ENCODE results near the gene TAF1C. TPM values are rescaled to one million over a fixed set of nuclear protein-coding genes. Genes with fewer than 3 reads are reported as not detected.
A peak's percentile ranks its signal among the peaks of the same experiment; 100 is the strongest.

The TAF1C gene
- total RNA-seq, 2 experiments from 2014 or later: 44.4 to 45.7 TPM

- POLR2A ChIA-PET: no interaction called here
- H3K4me1 Mint-ChIP-seq: peaks cover 16% of the 10 kb centered on the region
- intact Hi-C loops (cut with DNase I, micrococcal nuclease): no loop called here
- H3K9me3 Mint-ChIP-seq (ENCODE audit: low read depth): no peaks in the 10 kb centered on the region
- H3K36me3 Mint-ChIP-seq (ENCODE audit: low read depth): no peaks in the 10 kb centered on the region
- peak; percentile 69 for DNase-seq
- H3K27me3 Mint-ChIP-seq: no peaks in the 10 kb centered on the region
- CTCF ChIA-PET: interaction anchor here (0.6 to 1.7 kb wide), 2 partner anchors 7 to 1052 kb away, joined by 3 to 7 read pairs; no protein-coding TSS in a partner anchor
- peak; percentile 72 for ATAC-seq
- peak overlapping the region; percentile 78 for H3K27ac Mint-ChIP-seq
- H3K4me3 Mint-ChIP-seq: peak overlapping the region; percentile 53
Measured at GRCh38 chr16:84194470-84195200, 7.8 kb upstream of the TAF1C start.

DNA sequence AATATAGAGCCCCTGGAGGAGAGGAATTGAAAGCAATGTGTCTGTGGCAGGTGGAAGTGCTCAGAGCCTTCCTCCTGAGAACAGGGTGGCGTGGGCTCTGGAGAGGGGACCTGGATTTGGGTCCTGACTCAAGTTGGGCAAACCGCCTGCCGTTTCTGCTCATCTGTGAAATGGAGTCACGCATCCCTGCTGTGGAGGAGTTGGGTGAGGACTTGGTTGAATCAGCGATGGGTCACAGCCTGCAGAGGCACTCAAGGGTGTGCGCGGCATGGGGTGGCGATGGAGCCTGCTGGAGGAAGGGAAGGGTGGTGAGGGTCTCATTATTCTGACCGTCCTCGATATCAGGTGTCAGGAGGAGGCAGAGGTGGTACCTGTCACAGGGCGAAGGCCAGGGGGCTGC is 7.2 kb upstream of the TAF1C start:
- ATAC-seq (peak; percentile 50), DNase-seq (peak; percentile 46)
- Mint-ChIP-seq H3K27ac (peak overlapping the region; percentile 78), H3K4me3 (peak overlapping the region; percentile 53), H3K36me3 (ENCODE audit: low read depth) (no peaks in the 10 kb centered on the region), H3K4me1 (peaks cover 16% of the 10 kb centered on the region), H3K9me3 (ENCODE audit: low read depth) (no peaks in the 10 kb centered on the region), H3K27me3 (no peaks in the 10 kb centered on the region)
- ChIA-PET CTCF (interaction anchor here (0.6 kb wide), 1 partner anchor 1052 kb away, joined by 3 read pairs; no protein-coding TSS in a partner anchor), POLR2A (no interaction called here)
- intact Hi-C loops (cut with DNase I, micrococcal nuclease): no loop called here

GRCh38 chr16:84193480-84193879 is 6.6 kb upstream of the TAF1C start:
- no peaks in the 10 kb centered on the region for H3K27me3 Mint-ChIP-seq
- no peaks in the 10 kb centered on the region for H3K36me3 Mint-ChIP-seq (ENCODE audit: low read depth)
- ChIA-PET CTCF (interaction anchor here (1.1 to 1.5 kb wide), 2 partner anchors 105 to 313 kb away, joined by 3 to 4 read pairs; no protein-coding TSS in a partner anchor), POLR2A (no interaction called here)
- peaks cover 16% of the 10 kb centered on the region for H3K4me1 Mint-ChIP-seq
- peak overlapping the region; percentile 78 for H3K27ac Mint-ChIP-seq
- intact Hi-C loops (cut with DNase I, micrococcal nuclease): no loop called here
- peak overlapping the region; percentile 53 for H3K4me3 Mint-ChIP-seq
- DNase-seq (peak; percentile 45), ATAC-seq (peak; percentile 63)
- no peaks in the 10 kb centered on the region for H3K9me3 Mint-ChIP-seq (ENCODE audit: low read depth)

- ATAC-seq (no peak), DNase-seq (no peak)
- intact Hi-C loops (cut with DNase I, micrococcal nuclease): no loop called here
- Mint-ChIP-seq H3K27me3 (no peaks in the 10 kb centered on the region), H3K36me3 (ENCODE audit: low read depth) (peaks cover 3% of the 10 kb centered on the region), H3K27ac (no peak overlapping the region), H3K4me3 (no peak overlapping the region), H3K9me3 (ENCODE audit: low read depth) (no peaks in the 10 kb centered on the region), H3K4me1 (peaks cover 16% of the 10 kb centered on the region)
- ChIA-PET CTCF (no interaction called here), POLR2A (no interaction called here)
Measured at GRCh38 chr16:84191466-84191865, 4.6 kb upstream of the TAF1C start.

GRCh38 chr16:84190731-84191388 is 4.0 kb upstream of the TAF1C start, which contains the start of gene ADAD2:
ADAD2 (plus strand) TSS chr16:84191157; CDS start chr16:84191231, 74 bp downstream.
- CTCF ChIA-PET: interaction anchor here (5.6 kb wide), 1 partner anchor 104 kb away, joined by 65 read pairs; no protein-coding TSS in a partner anchor
- Mint-ChIP-seq H3K27ac (no peak within 1 kb of the TSS), H3K9me3 (ENCODE audit: low read depth) (no peaks in the 10 kb centered on the region), H3K4me1 (peaks cover 17% of the 10 kb centered on the region), H3K36me3 (ENCODE audit: low read depth) (peaks cover 3% of the 10 kb centered on the region), H3K27me3 (no peaks in the 10 kb centered on the region), H3K4me3 (no peak within 1 kb of the TSS)
- DNase-seq (peak; percentile 32), ATAC-seq (no peak)
- POLR2A ChIA-PET: no interaction called here
- intact Hi-C loops (cut with DNase I, micrococcal nuclease): no loop called here

GRCh38 chr16:84184775-84185174 is 2.1 kb downstream of the TAF1C start:
- Mint-ChIP-seq H3K4me1 (peaks cover 16% of the 10 kb centered on the region), H3K36me3 (ENCODE audit: low read depth) (peaks cover 22% of the 10 kb centered on the region), H3K27ac (peak overlapping the region; percentile 40), H3K9me3 (ENCODE audit: low read depth) (no peaks in the 10 kb centered on the region), H3K27me3 (no peaks in the 10 kb centered on the region), H3K4me3 (peak overlapping the region; percentile 94)
- ChIA-PET POLR2A (no interaction called here), CTCF (interaction anchor here (1.0 to 1.4 kb wide), 4 partner anchors 10 to 228 kb away, joined by 3 to 4 read pairs (median 4); no protein-coding TSS in a partner anchor)
- ATAC-seq (no peak), DNase-seq (no peak)
- intact Hi-C loops (cut with DNase I, micrococcal nuclease): loop anchor here in 1 of 2 experiments (5.0 kb wide), 2 partner anchors 67 to 227 kb away; partner anchors contain the start of gene MBTPS1

- intact Hi-C loops (cut with DNase I, micrococcal nuclease): no loop called here
- DNase-seq: no peak
- peaks cover 22% of the 10 kb centered on the region for H3K36me3 Mint-ChIP-seq (ENCODE audit: low read depth)
- H3K27me3 Mint-ChIP-seq: no peaks in the 10 kb centered on the region
- H3K4me1 Mint-ChIP-seq: peaks cover 16% of the 10 kb centered on the region
- no peak overlapping the region for H3K27ac Mint-ChIP-seq
- no peak for ATAC-seq
- no peak overlapping the region for H3K4me3 Mint-ChIP-seq
- POLR2A ChIA-PET: interaction anchor here (0.6 kb wide), 1 partner anchor 104 kb away, joined by 4 read pairs; no protein-coding TSS in a partner anchor
- H3K9me3 Mint-ChIP-seq (ENCODE audit: low read depth): no peaks in the 10 kb centered on the region
- CTCF ChIA-PET: interaction anchor here (1.0 to 1.4 kb wide), 4 partner anchors 9 to 101 kb away, joined by 3 to 4 read pairs (median 3); no protein-coding TSS in a partner anchor
Measured at GRCh38 chr16:84183911-84184591, 2.8 kb downstream of the TAF1C start.

- DNase-seq (no peak), ATAC-seq (no peak)
- Mint-ChIP-seq H3K4me3 (no peak overlapping the region), H3K27me3 (no peaks in the 10 kb centered on the region), H3K9me3 (ENCODE audit: low read depth) (no peaks in the 10 kb centered on the region), H3K4me1 (peaks cover 18% of the 10 kb centered on the region), H3K36me3 (ENCODE audit: low read depth) (peaks cover 26% of the 10 kb centered on the region), H3K27ac (no peak overlapping the region)
- POLR2A ChIA-PET: interaction anchor here (0.6 kb wide), 1 partner anchor 104 kb away, joined by 4 read pairs; no protein-coding TSS in a partner anchor
- CTCF ChIA-PET: interaction anchor here (1.1 kb wide), 1 partner anchor 14 kb away, joined by 3 read pairs; no protein-coding TSS in a partner anchor
- intact Hi-C loops (cut with DNase I, micrococcal nuclease): no loop called here
Measured at GRCh38 chr16:84183572-84183875, 3.3 kb downstream of the TAF1C start.

DNA sequence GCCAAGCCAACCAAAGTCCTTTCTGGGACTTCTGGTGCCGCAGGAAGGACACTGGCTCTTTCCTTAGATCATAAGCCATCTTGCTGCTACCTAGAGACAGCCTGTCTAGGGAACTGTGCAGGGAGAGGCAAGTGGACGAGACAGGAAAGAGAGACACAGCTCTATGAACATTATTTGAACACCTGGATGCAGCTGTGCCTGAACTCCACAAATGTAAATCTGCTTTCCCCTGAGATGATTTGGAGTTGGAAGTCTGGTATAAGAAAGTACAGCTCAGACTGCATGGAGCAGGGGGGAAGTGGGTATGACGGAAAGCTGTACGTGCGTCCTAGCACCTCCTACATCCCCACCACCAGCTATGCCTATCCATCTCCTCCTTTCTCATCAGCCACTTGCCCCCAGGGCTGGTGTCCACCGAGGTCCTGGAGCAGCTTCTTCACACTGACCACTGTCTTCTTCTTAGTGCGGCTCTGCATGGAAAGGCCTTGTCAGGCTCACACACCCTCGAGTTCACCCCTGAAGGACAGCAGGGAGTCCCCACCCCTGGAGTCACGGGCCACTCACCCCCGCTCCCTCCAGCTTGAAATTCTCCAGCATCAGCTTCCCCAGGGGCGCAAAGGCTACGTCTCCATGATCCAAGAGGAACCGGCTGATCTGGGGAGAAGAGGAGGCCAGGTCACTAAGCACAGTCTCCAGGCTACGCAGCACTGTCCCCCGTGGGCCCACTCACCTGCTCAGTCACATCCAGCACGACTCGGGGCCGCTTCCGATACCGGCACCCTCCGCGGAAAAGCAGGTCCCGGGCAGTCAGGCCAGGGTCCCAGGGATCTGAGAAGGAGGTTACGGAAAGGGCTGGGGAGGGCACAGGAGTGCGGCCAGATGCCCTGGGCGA is 3.9 kb downstream of the TAF1C start:
- H3K9me3 Mint-ChIP-seq (ENCODE audit: low read depth): no peaks in the 10 kb centered on the region
- DNase-seq (no peak), ATAC-seq (no peak)
- POLR2A ChIA-PET: no interaction called here
- no peak overlapping the region for H3K27ac Mint-ChIP-seq
- CTCF ChIA-PET: interaction anchor here (1.1 kb wide), 1 partner anchor 13 kb away, joined by 3 read pairs; no protein-coding TSS in a partner anchor
- no peaks in the 10 kb centered on the region for H3K27me3 Mint-ChIP-seq
- intact Hi-C loops (cut with DNase I, micrococcal nuclease): no loop called here
- peaks cover 24% of the 10 kb centered on the region for H3K4me1 Mint-ChIP-seq
- peaks cover 29% of the 10 kb centered on the region for H3K36me3 Mint-ChIP-seq (ENCODE audit: low read depth)
- H3K4me3 Mint-ChIP-seq: no peak overlapping the region

DNA sequence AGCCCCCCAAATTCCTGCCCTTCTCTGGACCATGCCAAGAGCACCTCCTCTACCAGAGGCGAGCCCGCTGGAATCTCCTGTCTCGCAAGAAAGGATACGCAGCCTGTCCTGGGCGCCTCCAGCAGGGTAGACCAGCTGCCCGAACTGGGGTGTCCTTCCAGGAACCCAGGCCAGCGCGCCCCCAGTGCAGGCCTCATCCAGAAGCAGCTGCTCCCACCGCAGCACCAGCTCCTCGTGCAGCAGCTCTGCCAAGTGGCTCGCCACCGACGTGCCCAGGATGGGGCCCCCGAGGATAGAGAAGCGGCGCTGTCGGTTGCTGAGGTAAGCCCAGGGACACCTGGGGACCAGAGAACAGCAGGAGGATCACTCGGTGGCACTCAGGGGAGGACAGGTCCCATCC is 4.8 kb downstream of the TAF1C start:
- no peak for DNase-seq
- H3K4me3 Mint-ChIP-seq: no peak overlapping the region
- intact Hi-C loops (cut with DNase I, micrococcal nuclease): no loop called here
- POLR2A ChIA-PET: no interaction called here
- no peaks in the 10 kb centered on the region for H3K9me3 Mint-ChIP-seq (ENCODE audit: low read depth)
- ATAC-seq: no peak
- H3K36me3 Mint-ChIP-seq (ENCODE audit: low read depth): peaks cover 30% of the 10 kb centered on the region
- no peaks in the 10 kb centered on the region for H3K27me3 Mint-ChIP-seq
- H3K4me1 Mint-ChIP-seq: peaks cover 29% of the 10 kb centered on the region
- no peak overlapping the region for H3K27ac Mint-ChIP-seq
- CTCF ChIA-PET: no interaction called here
